GM19324 (cell line): ENCODE measurements around the gene FAM171A1.

Experiments
- ATAC-seq: cut with Tn5 transposase; IDR thresholded peaks from one replicate; pipeline ENCODE4 v1.9.1; 2021; ENCODE audit warnings: mild to moderate bottlenecking, moderate library complexity; ENCODE audit not compliant: unreplicated experiment, low FRiP score

The FAM171A1 gene

GRCh38 chr10:15254808-15255648 is 116.1 kb downstream of the FAM171A1 start:
- ATAC-seq, result no peak

GRCh38 chr10:15253951-15254807 is 116.9 kb downstream of the FAM171A1 start:
- ATAC-seq, result no peak

GRCh38 chr10:15252396-15252795 is 118.7 kb downstream of the FAM171A1 start:
- ATAC-seq, result no peak

GRCh38 chr10:15251791-15252380 is 119.2 kb downstream of the FAM171A1 start:
- ATAC-seq, result no peak

- no peak for ATAC-seq
These were observed 125.6 kb downstream of the FAM171A1 start for GRCh38 chr10:15245530-15245929.

GRCh38 chr10:15244635-15245197 is 126.4 kb downstream of the FAM171A1 start:
- no peak for ATAC-seq

- ATAC-seq, result no peak
These were observed 128.7 kb downstream of the FAM171A1 start for GRCh38 chr10:15242261-15242840.

- no peak for ATAC-seq
These were observed 129.8 kb downstream of the FAM171A1 start for GRCh38 chr10:15241306-15241705.

GRCh38 chr10:15238555-15239335 is 132.3 kb downstream of the FAM171A1 start:
- ATAC-seq, result no peak

GRCh38 chr10:15237351-15237750 is 133.7 kb downstream of the FAM171A1 start:
- ATAC-seq, result no peak

GRCh38 chr10:15236340-15236739 is 134.7 kb downstream of the FAM171A1 start:
- no peak for ATAC-seq

- no peak for ATAC-seq
These were observed 138.8 kb downstream of the FAM171A1 start for GRCh38 chr10:15232279-15232678.

GRCh38 chr10:15231426-15231825 is 139.7 kb downstream of the FAM171A1 start:
- no peak for ATAC-seq

GRCh38 chr10:15230257-15230656 is 140.8 kb downstream of the FAM171A1 start:
- ATAC-seq, result no peak

GRCh38 chr10:15229268-15229667 is 141.8 kb downstream of the FAM171A1 start:
- ATAC-seq, result no peak

- ATAC-seq, result no peak
These were observed 142.7 kb downstream of the FAM171A1 start for GRCh38 chr10:15228426-15228825.

GRCh38 chr10:15227611-15228372 is 143.3 kb downstream of the FAM171A1 start:
- no peak for ATAC-seq

- no peak for ATAC-seq
These were observed 145.6 kb downstream of the FAM171A1 start for GRCh38 chr10:15225511-15225910.

- ATAC-seq, result no peak
These were observed 146.1 kb downstream of the FAM171A1 start for GRCh38 chr10:15224948-15225347.
